PC-9 (cell line): ENCODE data around the gene OSBPL2. TPM values are rescaled to one million over a fixed set of nuclear protein-coding genes. Genes with fewer than 3 reads are reported as not detected.

Experiments used
- BruUV-seq: library from RNA; stranded (reverse); fragments of 400-500 nt; replicated peaks from 2 replicates; lab custom pipeline; 2021; lab: Mats Ljungman, UMichigan
- CTCF ChIA-PET: fragments of 300-600 bp; sonication (Branson Sonifier 250); formaldehyde crosslinking; loops from one replicate; lab custom pipeline; 2022; ENCODE audit warnings: antibody characterized with exemption; lab: Charles Lee
- POLR2A ChIA-PET: fragments of 300-600 bp; sonication (Branson Sonifier 250); formaldehyde crosslinking; loops from one replicate; lab custom pipeline; 2022; ENCODE audit warnings: antibody characterized with exemption; ENCODE audit not compliant: unreplicated experiment; lab: Charles Lee
- DNase-seq, 2 experiments: peaks; one replicate each; pipeline versions ENCODE4 v3.0.0 to v3.0.0-alpha.2; 2015 to 2022; ENCODE audit warnings: mixed read lengths in 1 of 2
- H2AFZ ChIP-seq: fragments of 200-600 bp; sonication (generic); 2 replicates; pipeline ENCODE4 v1.8.1; 2017; ENCODE audit warnings: antibody characterized with exemption
- H3F3A ChIP-seq: fragments of 200-600 bp; sonication (generic); 2 replicates; pipeline ENCODE4 v1.8.1; 2017; ENCODE audit warnings: antibody characterized with exemption, mild to moderate bottlenecking, low read depth; ENCODE audit not compliant: insufficient read depth
- H3K27ac ChIP-seq: fragments of 200-600 bp; sonication (generic); 2 replicates; pipeline ENCODE4 v1.6.1; 2016; ENCODE audit warnings: mixed run types
- H3K27me3 ChIP-seq: fragments of 200-600 bp; sonication (generic); 2 replicates; pipeline ENCODE4 v1.6.1; 2016; ENCODE audit warnings: low read depth, mixed run types; ENCODE audit not compliant: insufficient read depth
- H3K36me3 ChIP-seq: fragments of 200-600 bp; sonication (generic); 2 replicates; pipeline ENCODE4 v1.6.1; 2016; ENCODE audit warnings: low read depth, mixed run types
- H3K4me1 ChIP-seq: fragments of 200-600 bp; sonication (generic); replicated peaks from 2 replicates; pipeline ENCODE4 v1.6.1; 2016; ENCODE audit warnings: mixed run types; ENCODE audit not compliant: insufficient read depth
- H3K4me2 ChIP-seq: fragments of 200-600 bp; sonication (generic); 2 replicates; pipeline ENCODE4 v1.6.1; 2017; ENCODE audit warnings: mixed run types
- H3K4me3 ChIP-seq: fragments of 200-600 bp; sonication (generic); 2 replicates; pipeline ENCODE4 v1.6.1; 2016; ENCODE audit warnings: mixed run types
- H3K79me2 ChIP-seq: fragments of 200-600 bp; sonication (generic); 2 replicates; pipeline ENCODE4 v1.6.1; 2017; ENCODE audit warnings: low read depth, mixed run types
- H3K9me2 ChIP-seq: fragments of 200-600 bp; sonication (generic); 2 replicates; pipeline ENCODE4 v1.8.1; 2017; ENCODE audit warnings: mild to moderate bottlenecking; ENCODE audit not compliant: insufficient read depth
- H3K9me3 ChIP-seq: fragments of 200-600 bp; sonication (generic); 2 replicates; pipeline ENCODE4 v1.8.1; 2016; ENCODE audit warnings: low read depth; ENCODE audit not compliant: insufficient read depth
- H4K20me1 ChIP-seq: fragments of 200-600 bp; sonication (generic); 2 replicates; pipeline ENCODE4 v1.8.1; 2017; ENCODE audit not compliant: insufficient read depth
- CTCF ChIP-seq: fragments of 200-600 bp; sonication (generic); conservative IDR thresholded peaks from 2 replicates; pipeline ENCODE4 v1.6.1; 2017; ENCODE audit warnings: mixed run types, antibody characterized with exemption, mild to moderate bottlenecking, moderate library complexity
- EZH2 ChIP-seq: fragments of 200-600 bp; sonication (generic); IDR thresholded peaks from 2 replicates; pipeline ENCODE4 v1.8.0; 2017; ENCODE audit warnings: antibody characterized with exemption, low read depth
- intact Hi-C: fragments of 100-400 bp; cut with micrococcal nuclease; formaldehyde crosslinking; loops from one replicate; pipeline ENCODE4 v1.10.0; 2022; ENCODE audit not compliant: unreplicated experiment
- total RNA-seq: library from RNA; stranded (reverse); gene quantifications from 2 replicates; pipeline ENCODE4 v1.2.3, GENCODE V29; 2021

Gene OSBPL2
- total RNA-seq, 1 experiment from 2014 or later: 84.8 TPM

GRCh38 chr20:62315773-62316172, 77.5 kb downstream of the OSBPL2 start:
- peaks cover 26% of the 10 kb centered on the region for H3K79me2 ChIP-seq
- H3F3A ChIP-seq: peaks cover 82% of the 10 kb centered on the region
- no peak overlapping the region for H2AFZ ChIP-seq
- intact Hi-C loops: no loop called here
- no peaks in the 10 kb centered on the region for H3K27me3 ChIP-seq
- no peaks in the 10 kb centered on the region for H3K9me3 ChIP-seq
- H3K4me2 ChIP-seq: no peak overlapping the region
- no peak overlapping the region for H3K4me3 ChIP-seq
- H3K36me3 ChIP-seq: peaks cover 36% of the 10 kb centered on the region
- no peak overlapping the region for H3K27ac ChIP-seq
- POLR2A ChIA-PET: no interaction called here
- no peaks in the 10 kb centered on the region for H3K9me2 ChIP-seq
- BruUV-seq: no TSS peak
- peaks cover 80% of the 10 kb centered on the region for H4K20me1 ChIP-seq
- CTCF ChIA-PET: no interaction called here
- no peaks in the 10 kb centered on the region for H3K4me1 ChIP-seq
- no peak for DNase-seq
- TF ChIP-seq CTCF: no peak
- no peak for TF ChIP-seq EZH2

- H3K36me3 ChIP-seq: peaks cover 37% of the 10 kb centered on the region
- H3K9me3 ChIP-seq: no peaks in the 10 kb centered on the region
- no TSS peak for BruUV-seq
- H3K4me1 ChIP-seq: no peaks in the 10 kb centered on the region
- no peak overlapping the region for H3K4me2 ChIP-seq
- TF ChIP-seq CTCF (no peak), EZH2 (no peak)
- intact Hi-C loops: no loop called here
- CTCF ChIA-PET: no interaction called here
- H3K27ac ChIP-seq: no peak overlapping the region
- POLR2A ChIA-PET: no interaction called here
- H2AFZ ChIP-seq: no peak overlapping the region
- peaks cover 74% of the 10 kb centered on the region for H4K20me1 ChIP-seq
- no peaks in the 10 kb centered on the region for H3K27me3 ChIP-seq
- H3K4me3 ChIP-seq: no peak overlapping the region
- peaks cover 75% of the 10 kb centered on the region for H3F3A ChIP-seq
- no peak for DNase-seq
- peaks cover 26% of the 10 kb centered on the region for H3K79me2 ChIP-seq
- no peaks in the 10 kb centered on the region for H3K9me2 ChIP-seq
Measured at GRCh38 chr20:62316331-62317166, 78.2 kb downstream of the OSBPL2 start.

GRCh38 chr20:62317167-62317655, 78.9 kb downstream of the OSBPL2 start:
- BruUV-seq: no TSS peak
- Histone ChIP-seq H3K79me2 (peaks cover 26% of the 10 kb centered on the region), H3K36me3 (peaks cover 37% of the 10 kb centered on the region), H3K4me3 (no peak overlapping the region), H3K27me3 (no peaks in the 10 kb centered on the region), H3K9me3 (no peaks in the 10 kb centered on the region), H3K9me2 (no peaks in the 10 kb centered on the region), H2AFZ (no peak overlapping the region), H4K20me1 (peaks cover 75% of the 10 kb centered on the region), H3K27ac (peak overlapping the region; percentile 44; the same call in 1 of the 2 replicates), H3K4me1 (no peaks in the 10 kb centered on the region), H3K4me2 (no peak overlapping the region), H3F3A (peaks cover 76% of the 10 kb centered on the region)
- ChIA-PET POLR2A (no interaction called here), CTCF (no interaction called here)
- no peak for TF ChIP-seq EZH2
- TF ChIP-seq CTCF: no peak
- DNase-seq: no peak
- intact Hi-C loops: no loop called here
